ENCODE data around the gene DOCK1.
"Not testable (repeated sequence)": the region's sequence is repeated elsewhere in the genome, so short reads cannot be mapped to it uniquely, and the experiment has no call there.

The DOCK1 gene

GRCh38 chr10:126904818-126905701 is at the start of gene DOCK1:
Gene DOCK1, plus strand, starts transcription at chr10:126905428. Its CDS starts 90 bp downstream, at chr10:126905518.
- DNase-seq, result no peak

- DNase-seq, result no peak
Observed at GRCh38 chr10:126857178-126857806, 47.9 kb upstream of the DOCK1 start.

GRCh38 chr10:126867567-126868365 is 37.5 kb upstream of the DOCK1 start:
- no peak for DNase-seq

GRCh38 chr10:126868371-126868770 is 36.9 kb upstream of the DOCK1 start:
- no peak for DNase-seq

GRCh38 chr10:126872135-126872534 is 33.1 kb upstream of the DOCK1 start:
- DNase-seq, result no peak

GRCh38 chr10:126872768-126873167 is 32.5 kb upstream of the DOCK1 start:
- no peak for DNase-seq

GRCh38 chr10:126876456-126876855 is 28.8 kb upstream of the DOCK1 start:
- DNase-seq, result no peak

GRCh38 chr10:126877390-126877789 is 27.8 kb upstream of the DOCK1 start:
- DNase-seq, result no peak

- no peak for DNase-seq
Observed at GRCh38 chr10:126878594-126878993, 26.6 kb upstream of the DOCK1 start.

GRCh38 chr10:126880926-126881325 is 24.3 kb upstream of the DOCK1 start:
- DNase-seq, result no peak

GRCh38 chr10:126882055-126882454 is 23.2 kb upstream of the DOCK1 start:
- DNase-seq, result not testable (repeated sequence)

- not testable (repeated sequence) for DNase-seq
Observed at GRCh38 chr10:126888436-126888835, 16.8 kb upstream of the DOCK1 start.

- DNase-seq, result no peak
Observed at GRCh38 chr10:126889421-126889820, 15.8 kb upstream of the DOCK1 start.

- not testable (repeated sequence) for DNase-seq
Observed at GRCh38 chr10:126890797-126891196, 14.4 kb upstream of the DOCK1 start.

- DNase-seq, result no peak
Observed at GRCh38 chr10:126892226-126893175, 12.7 kb upstream of the DOCK1 start.

GRCh38 chr10:126893206-126893605 is 12.0 kb upstream of the DOCK1 start:
- no peak for DNase-seq

GRCh38 chr10:126893841-126894240 is 11.4 kb upstream of the DOCK1 start:
- DNase-seq, result no peak

GRCh38 chr10:126895214-126895781 is 9.9 kb upstream of the DOCK1 start:
- no peak for DNase-seq

GRCh38 chr10:126898460-126898859 is 6.8 kb upstream of the DOCK1 start:
- DNase-seq, result no peak

GRCh38 chr10:126899529-126899928 is 5.7 kb upstream of the DOCK1 start:
- DNase-seq, result not testable (repeated sequence)

GRCh38 chr10:126902157-126902556 is 3.1 kb upstream of the DOCK1 start:
- no peak for DNase-seq

Data from AML-193 (cell line).